Stromal cell of bone marrow (primary cell): ENCODE measurements around the gene INTS4.
"Not testable (repeated sequence)": the region's sequence is repeated elsewhere in the genome, so short reads cannot be mapped to it uniquely, and the experiment has no call there.

ENCODE experiments used
- DNase-seq: peaks from one replicate; pipeline ENCODE4 v3.0.0-alpha.2; 2012; ENCODE audit warnings: low read depth

INTS4 gene

GRCh38 chr11:77879218-77879617, 115.2 kb downstream of the INTS4 start:
- no peak for DNase-seq

DNA sequence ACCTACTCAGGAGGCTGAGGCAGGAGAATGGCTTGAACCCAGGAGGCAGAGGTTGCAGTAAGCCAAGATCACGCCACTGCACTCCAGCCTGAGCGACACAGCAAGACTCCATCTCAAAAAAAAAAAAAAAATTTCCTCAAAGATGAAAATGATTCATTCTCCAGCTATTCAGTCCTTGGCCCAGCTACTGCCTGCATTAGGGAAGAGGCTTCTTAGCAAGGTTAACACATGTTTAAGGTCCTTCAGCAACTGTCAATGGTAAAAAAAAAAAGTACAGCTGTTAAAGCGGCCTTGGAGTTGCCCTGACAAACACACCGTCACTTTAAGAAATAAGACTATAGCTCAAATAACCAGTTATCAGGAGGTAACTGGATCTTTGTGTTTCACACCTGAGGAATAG, 116.2 kb downstream of the INTS4 start:
- not testable (repeated sequence) for DNase-seq

DNA sequence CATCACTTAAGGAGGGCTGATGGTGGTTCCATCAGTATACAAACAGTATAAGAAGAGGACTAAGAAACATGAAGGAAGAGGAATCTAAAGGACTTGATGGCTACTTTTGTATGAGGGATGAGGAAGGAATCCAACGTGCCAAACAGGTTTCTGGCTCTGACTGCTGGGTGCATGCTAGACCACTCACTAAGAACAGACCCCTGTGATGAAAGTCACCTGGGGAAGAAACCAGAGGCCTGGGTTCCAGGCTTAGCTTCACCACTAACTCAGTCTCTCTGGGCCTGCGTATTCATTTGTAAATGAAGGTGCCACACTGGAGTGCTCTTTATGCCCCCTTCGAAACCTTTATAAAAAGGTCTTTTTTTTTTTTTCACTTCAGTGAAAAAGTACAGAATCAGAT, 118.4 kb downstream of the INTS4 start:
- no peak for DNase-seq

GRCh38 chr11:77874206-77874605, 120.3 kb downstream of the INTS4 start:
- no peak for DNase-seq

DNA sequence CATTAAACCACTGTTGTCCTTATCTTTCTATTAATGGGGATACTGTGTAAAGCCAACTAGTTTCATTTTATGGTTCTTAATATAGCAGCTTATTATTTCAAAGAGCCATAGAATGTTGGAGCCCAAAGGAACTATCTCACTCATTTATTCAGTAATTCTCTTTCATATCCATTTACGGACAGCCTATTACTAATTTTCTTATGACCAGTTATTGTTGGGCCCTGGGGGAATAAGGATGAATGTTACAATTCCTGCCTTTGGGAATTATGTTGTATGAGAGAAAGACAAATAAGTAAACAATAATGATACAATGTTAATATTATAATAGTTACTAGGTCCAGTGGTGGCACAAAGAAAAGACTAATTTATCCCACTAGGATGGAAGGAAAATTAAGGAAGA, 121.1 kb downstream of the INTS4 start:
- DNase-seq: no peak

DNA sequence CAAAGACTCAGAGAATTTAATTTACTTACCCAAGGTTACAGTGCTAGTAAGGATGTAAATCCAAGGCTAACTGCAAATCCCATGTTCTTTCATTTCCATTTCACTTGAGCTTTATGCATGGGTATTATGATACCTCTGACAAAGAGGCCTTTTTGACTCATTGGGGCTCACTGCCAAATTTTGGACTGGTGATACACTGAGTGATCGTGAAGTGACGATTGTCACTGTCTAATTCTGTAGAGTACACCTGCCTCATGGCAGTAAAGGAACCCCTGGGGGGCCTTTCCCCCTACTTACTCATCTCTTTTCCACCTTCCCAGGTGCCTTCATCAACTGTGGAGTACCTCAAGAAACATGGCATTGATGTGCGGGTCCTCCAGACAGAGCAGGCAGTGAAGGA, 122.6 kb downstream of the INTS4 start:
- no peak for DNase-seq

DNA sequence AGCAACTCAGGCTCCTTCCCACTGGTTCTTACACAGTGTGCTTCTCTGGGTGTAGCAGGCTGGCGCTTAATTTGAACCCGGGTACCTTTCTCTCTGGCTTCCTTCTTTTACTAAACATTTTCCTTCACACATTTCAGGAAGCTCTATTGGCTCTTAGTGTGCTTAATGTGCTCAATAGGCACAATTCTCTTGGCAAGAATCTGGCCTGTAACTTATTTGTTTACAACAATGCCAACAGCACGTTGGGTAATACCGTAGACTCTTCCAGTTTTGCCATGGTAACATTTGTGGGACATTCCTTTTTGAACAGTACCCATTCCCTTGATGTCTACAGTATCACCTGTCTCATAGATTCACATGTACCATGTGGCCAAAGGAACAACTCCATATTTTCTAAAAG, 125.7 kb downstream of the INTS4 start:
- DNase-seq: no peak

DNA sequence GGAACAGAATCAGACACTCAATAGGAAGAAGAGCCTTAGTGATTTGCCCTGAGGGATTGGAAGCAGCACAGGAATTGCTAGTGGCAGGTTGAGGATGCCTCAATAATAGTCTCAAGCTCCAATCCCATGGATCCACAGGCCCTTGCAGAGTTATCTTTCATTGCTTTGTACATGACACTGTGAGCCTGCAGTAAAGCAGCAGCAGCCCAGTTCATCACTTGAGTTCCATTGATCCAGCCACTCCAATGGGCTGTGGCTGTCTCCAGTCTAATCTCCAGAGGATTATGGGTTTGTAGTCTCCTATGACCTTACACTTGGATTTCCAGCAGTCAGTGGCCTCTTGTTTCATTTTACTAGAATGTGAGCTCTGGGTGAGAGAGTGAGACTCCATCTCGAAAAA, 128.1 kb downstream of the INTS4 start:
- DNase-seq: no peak

GRCh38 chr11:77865805-77866204, 128.7 kb downstream of the INTS4 start:
- peak; percentile 27 for DNase-seq

- not testable (repeated sequence) for DNase-seq
Observed at GRCh38 chr11:77861444-77861843, 133.0 kb downstream of the INTS4 start.

GRCh38 chr11:77857906-77858457, 136.5 kb downstream of the INTS4 start:
- DNase-seq: not testable (repeated sequence)

GRCh38 chr11:77854838-77855237, 139.6 kb downstream of the INTS4 start:
- no peak for DNase-seq

- no peak for DNase-seq
Observed at GRCh38 chr11:77851503-77851902, 143.0 kb downstream of the INTS4 start.

DNA sequence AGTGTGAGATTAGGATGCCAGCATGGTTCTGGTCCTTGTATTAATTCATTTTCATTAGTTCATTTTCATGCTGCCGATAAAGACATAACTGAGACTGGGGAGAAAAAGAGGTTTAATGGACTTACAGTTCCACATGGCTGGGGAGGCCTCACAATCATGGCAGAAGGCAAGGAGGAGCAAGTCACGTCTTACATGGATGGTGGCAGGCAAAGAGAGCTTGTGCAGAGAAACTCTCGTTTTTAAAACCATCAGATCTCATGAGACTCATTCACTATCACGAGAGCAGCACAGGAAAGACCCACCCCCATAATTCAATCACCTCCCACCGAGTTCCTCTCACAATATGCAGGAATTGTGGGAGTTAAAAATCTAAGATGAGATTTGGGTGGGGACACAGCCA, 150.8 kb downstream of the INTS4 start:
- DNase-seq: not testable (repeated sequence)

- DNase-seq: no peak
Observed at GRCh38 chr11:77842441-77843121, 151.9 kb downstream of the INTS4 start.

DNA sequence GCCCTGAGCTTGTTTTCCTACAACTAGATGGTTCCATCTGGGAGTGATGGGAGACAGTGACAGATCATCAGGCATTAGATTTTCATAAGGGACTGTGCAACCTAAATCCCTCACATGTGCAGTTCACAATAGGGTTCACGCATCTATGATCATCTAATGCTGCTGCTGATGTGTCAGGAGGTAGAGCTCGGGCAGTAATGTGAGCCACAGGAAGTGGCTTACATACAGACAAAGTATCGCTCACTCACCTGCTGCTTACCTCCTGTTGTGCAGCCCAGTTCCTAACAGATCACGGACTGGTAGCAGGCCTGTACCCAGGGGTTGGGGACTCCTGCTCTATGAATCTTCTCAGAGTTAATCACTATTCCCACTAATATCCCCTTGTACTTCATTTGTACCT, 161.2 kb downstream of the INTS4 start:
- no peak for DNase-seq

- no peak for DNase-seq
Observed at GRCh38 chr11:77828926-77829325, 165.5 kb downstream of the INTS4 start.
